HCT116 (cell line): ENCODE measurements around the gene IGSF23.

Source experiments
- CEBPB ChIP-seq: IDR thresholded peaks from 2 replicates; pipeline ENCODE4 v1.6.1; 2012; ENCODE audit warnings: low read depth
- EZH2 ChIP-seq: fragments of 200-600 bp; sonication (generic); IDR thresholded peaks from 2 replicates; pipeline ENCODE4 v1.6.1; 2017; ENCODE audit warnings: antibody characterized with exemption, mixed run types
- EZH2phosphoT487 ChIP-seq: fragments of 200-600 bp; IDR thresholded peaks from 2 replicates; pipeline ENCODE4 v1.6.1; 2018; ENCODE audit warnings: antibody characterized with exemption, borderline replicate concordance
- POLR2A ChIP-seq: IDR thresholded peaks from 2 replicates; pipeline ENCODE4 v1.7.0; 2011; ENCODE audit warnings: borderline replicate concordance; ENCODE audit not compliant: insufficient read depth, insufficient read length; ENCODE audit errors: extremely low read depth
- POLR2AphosphoS5 ChIP-seq: IDR thresholded peaks from 2 replicates; pipeline ENCODE4 v1.6.1; 2011; ENCODE audit warnings: mild to moderate bottlenecking, low read depth, low read length, moderate library complexity
- SP1 ChIP-seq: IDR thresholded peaks from 2 replicates; pipeline ENCODE4 v1.6.1; 2012; ENCODE audit warnings: low read depth
- YY1 ChIP-seq: IDR thresholded peaks from 2 replicates; pipeline ENCODE4 v1.6.1; 2011; ENCODE audit warnings: low read length, low read depth, moderate library complexity, mild to moderate bottlenecking; ENCODE audit not compliant: insufficient replicate concordance; ENCODE audit errors: extremely low read depth
- ZFX ChIP-seq: fragments of 450-650 bp; IDR thresholded peaks from 2 replicates; pipeline ENCODE4 v1.6.1; 2017
- ZNF274 ChIP-seq: fragments of 200-500 bp; sonication (Bioruptor generic); IDR thresholded peaks from 2 replicates; pipeline ENCODE4 v1.6.1; 2014; ENCODE audit warnings: mild to moderate bottlenecking, low read depth, low read length, inconsistent platforms
- TF ChIP-seq, protein P1 (sequence below): IDR thresholded peaks from 2 replicates; pipeline ENCODE4 v1.6.1; 2012
- TF ChIP-seq, protein P2 (sequence below), 3 experiments: fragments of 200-600 bp in 1 of 3; sonication (generic) in 1 of 3; IDR thresholded peaks in 2 of 3; conservative IDR thresholded peaks in 1 of 3; 2 replicates each; pipeline ENCODE4 v1.5.1; 2012 to 2017; ENCODE audit warnings: low read depth in 2 of 3, low read length in 2 of 3, antibody characterized with exemption in 1 of 3, borderline replicate concordance in 1 of 3, control low read depth in 1 of 3, mild to moderate bottlenecking in 1 of 3, mixed read lengths in 1 of 3, mixed run types in 1 of 3, moderate library complexity in 1 of 3; ENCODE audit not compliant: insufficient read depth in 1 of 3
- TF ChIP-seq, protein P3 (sequence below): IDR thresholded peaks from 2 replicates; pipeline ENCODE4 v1.6.1; 2012; ENCODE audit warnings: low read depth
- TF ChIP-seq, protein P4 (sequence below): IDR thresholded peaks from 2 replicates; pipeline ENCODE4 v1.6.1; 2011; ENCODE audit warnings: mild to moderate bottlenecking, low read length, moderate library complexity; ENCODE audit not compliant: insufficient replicate concordance; ENCODE audit errors: extremely low read depth

DNA sequence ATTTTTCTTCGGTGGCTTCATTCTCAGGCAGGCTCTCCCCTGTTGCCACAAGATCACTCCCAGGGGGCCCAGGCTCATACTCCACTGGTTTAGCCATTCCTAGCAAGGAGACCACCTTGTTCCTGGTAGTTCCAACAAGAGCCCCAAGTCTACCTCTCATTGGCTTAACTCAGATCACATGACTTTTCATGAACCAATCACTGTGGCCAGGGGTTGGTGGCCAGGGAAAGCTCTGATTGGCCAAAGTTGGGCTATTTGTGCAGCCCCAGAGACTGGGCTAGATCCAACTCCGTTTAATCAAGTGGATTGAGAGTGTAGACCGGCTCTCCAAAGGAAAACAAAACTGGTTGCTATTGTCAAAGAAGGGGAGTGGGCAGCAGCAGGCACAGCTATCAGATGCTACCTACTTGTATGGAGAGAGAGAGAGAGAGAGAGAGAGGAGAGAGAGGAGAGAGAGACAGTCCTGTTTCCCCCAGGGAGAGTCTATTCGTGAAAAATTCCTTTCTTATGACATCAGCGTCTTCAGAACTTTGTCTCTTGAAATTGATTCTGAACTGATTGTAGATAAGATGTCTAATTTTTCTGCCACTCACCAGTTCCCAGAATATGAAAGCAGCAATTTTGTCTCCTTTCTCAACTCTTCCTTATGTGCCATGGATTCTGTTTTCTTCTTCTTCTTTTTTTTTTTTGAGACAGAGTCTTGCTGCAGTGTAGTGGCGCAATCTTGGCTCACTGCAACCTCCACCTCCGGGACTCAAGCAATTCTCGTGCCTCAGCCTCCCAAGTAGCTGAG lies 63.9 kb downstream of the IGSF23 start:
- no peak for TF ChIP-seq YY1
- TF ChIP-seq, protein P1, sequence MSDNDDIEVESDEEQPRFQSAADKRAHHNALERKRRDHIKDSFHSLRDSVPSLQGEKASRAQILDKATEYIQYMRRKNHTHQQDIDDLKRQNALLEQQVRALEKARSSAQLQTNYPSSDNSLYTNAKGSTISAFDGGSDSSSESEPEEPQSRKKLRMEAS = no peak
- TF ChIP-seq, protein P2, sequence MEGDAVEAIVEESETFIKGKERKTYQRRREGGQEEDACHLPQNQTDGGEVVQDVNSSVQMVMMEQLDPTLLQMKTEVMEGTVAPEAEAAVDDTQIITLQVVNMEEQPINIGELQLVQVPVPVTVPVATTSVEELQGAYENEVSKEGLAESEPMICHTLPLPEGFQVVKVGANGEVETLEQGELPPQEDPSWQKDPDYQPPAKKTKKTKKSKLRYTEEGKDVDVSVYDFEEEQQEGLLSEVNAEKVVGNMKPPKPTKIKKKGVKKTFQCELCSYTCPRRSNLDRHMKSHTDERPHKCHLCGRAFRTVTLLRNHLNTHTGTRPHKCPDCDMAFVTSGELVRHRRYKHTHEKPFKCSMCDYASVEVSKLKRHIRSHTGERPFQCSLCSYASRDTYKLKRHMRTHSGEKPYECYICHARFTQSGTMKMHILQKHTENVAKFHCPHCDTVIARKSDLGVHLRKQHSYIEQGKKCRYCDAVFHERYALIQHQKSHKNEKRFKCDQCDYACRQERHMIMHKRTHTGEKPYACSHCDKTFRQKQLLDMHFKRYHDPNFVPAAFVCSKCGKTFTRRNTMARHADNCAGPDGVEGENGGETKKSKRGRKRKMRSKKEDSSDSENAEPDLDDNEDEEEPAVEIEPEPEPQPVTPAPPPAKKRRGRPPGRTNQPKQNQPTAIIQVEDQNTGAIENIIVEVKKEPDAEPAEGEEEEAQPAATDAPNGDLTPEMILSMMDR (IDR thresholded peaks at IDR 0.05 in 2 of 3, conservative IDR thresholded peaks at IDR 0.05 in 1 of 3; ENCODE audit: borderline replicate concordance in 1 of 3, insufficient read depth in 1 of 3, low read depth in 2 of 3, low read length in 2 of 3) = no peak
- TF ChIP-seq, protein P3, sequence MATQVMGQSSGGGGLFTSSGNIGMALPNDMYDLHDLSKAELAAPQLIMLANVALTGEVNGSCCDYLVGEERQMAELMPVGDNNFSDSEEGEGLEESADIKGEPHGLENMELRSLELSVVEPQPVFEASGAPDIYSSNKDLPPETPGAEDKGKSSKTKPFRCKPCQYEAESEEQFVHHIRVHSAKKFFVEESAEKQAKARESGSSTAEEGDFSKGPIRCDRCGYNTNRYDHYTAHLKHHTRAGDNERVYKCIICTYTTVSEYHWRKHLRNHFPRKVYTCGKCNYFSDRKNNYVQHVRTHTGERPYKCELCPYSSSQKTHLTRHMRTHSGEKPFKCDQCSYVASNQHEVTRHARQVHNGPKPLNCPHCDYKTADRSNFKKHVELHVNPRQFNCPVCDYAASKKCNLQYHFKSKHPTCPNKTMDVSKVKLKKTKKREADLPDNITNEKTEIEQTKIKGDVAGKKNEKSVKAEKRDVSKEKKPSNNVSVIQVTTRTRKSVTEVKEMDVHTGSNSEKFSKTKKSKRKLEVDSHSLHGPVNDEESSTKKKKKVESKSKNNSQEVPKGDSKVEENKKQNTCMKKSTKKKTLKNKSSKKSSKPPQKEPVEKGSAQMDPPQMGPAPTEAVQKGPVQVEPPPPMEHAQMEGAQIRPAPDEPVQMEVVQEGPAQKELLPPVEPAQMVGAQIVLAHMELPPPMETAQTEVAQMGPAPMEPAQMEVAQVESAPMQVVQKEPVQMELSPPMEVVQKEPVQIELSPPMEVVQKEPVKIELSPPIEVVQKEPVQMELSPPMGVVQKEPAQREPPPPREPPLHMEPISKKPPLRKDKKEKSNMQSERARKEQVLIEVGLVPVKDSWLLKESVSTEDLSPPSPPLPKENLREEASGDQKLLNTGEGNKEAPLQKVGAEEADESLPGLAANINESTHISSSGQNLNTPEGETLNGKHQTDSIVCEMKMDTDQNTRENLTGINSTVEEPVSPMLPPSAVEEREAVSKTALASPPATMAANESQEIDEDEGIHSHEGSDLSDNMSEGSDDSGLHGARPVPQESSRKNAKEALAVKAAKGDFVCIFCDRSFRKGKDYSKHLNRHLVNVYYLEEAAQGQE = no peak
- TF ChIP-seq POLR2A = no peak
- TF ChIP-seq EZH2phosphoT487 = no peak
- TF ChIP-seq CEBPB = peak; percentile 57; the same call in 1 of the 2 replicates
- TF ChIP-seq EZH2 = no peak
- TF ChIP-seq POLR2AphosphoS5 = no peak; the same call in 1 of the 2 replicates
- TF ChIP-seq, protein P4, sequence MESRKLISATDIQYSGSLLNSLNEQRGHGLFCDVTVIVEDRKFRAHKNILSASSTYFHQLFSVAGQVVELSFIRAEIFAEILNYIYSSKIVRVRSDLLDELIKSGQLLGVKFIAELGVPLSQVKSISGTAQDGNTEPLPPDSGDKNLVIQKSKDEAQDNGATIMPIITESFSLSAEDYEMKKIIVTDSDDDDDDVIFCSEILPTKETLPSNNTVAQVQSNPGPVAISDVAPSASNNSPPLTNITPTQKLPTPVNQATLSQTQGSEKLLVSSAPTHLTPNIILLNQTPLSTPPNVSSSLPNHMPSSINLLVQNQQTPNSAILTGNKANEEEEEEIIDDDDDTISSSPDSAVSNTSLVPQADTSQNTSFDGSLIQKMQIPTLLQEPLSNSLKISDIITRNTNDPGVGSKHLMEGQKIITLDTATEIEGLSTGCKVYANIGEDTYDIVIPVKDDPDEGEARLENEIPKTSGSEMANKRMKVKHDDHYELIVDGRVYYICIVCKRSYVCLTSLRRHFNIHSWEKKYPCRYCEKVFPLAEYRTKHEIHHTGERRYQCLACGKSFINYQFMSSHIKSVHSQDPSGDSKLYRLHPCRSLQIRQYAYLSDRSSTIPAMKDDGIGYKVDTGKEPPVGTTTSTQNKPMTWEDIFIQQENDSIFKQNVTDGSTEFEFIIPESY = no peak
- no peak for TF ChIP-seq ZFX
- no peak for TF ChIP-seq ZNF274
- no peak for TF ChIP-seq SP1
